Measurements from ENCODE around the gene DNAJC5. TPM values are rescaled to one million over a fixed set of nuclear protein-coding genes. Genes with fewer than 3 reads are reported as not detected.
A peak's percentile ranks its signal among the peaks of the same experiment; 100 is the strongest.

DNAJC5 gene
- total and polyA plus RNA-seq, 2 of the 8 experiments (the other 6 are each of a cell fraction or from before 2014, with no cell fraction given), result 19.2 to 31.2 TPM

- Histone ChIP-seq H4K91ac (replicated peaks; ENCODE audit: insufficient read length, low read length) (peak within 1 kb of the TSS; percentile 93), H2BK20ac (ENCODE audit: low read length) (no peak within 1 kb of the TSS), H3K79me2 (ENCODE audit: control insufficient read depth in 1 of 2, insufficient read depth in 2 of 2, low read length in 2 of 2) (peaks cover 0 to 50% of the 10 kb centered on the region in 2 experiments; a peak in 2 of 4 replicates), H2AK5ac (ENCODE audit: low read depth, low read length) (no peak within 1 kb of the TSS), H4K8ac (ENCODE audit: extremely low read depth, insufficient read depth, low read length) (peak within 1 kb of the TSS; percentile 92), H3K9ac (replicated peaks in 1 of 4; ENCODE audit: extremely low read depth in 1 of 4, low read depth in 3 of 4, low read length in 3 of 4) (peak within 1 kb of the TSS; percentile 72 to 84 (median 82)), H3K9me3 (ENCODE audit: insufficient read depth in 2 of 2, low read depth in 1 of 2, low read length in 1 of 2) (no peaks in the 10 kb centered on the region), H3K23ac (ENCODE audit: insufficient read length) (no peak within 1 kb of the TSS), H3K4ac (replicated peaks; ENCODE audit: insufficient read length, low read depth, low read length) (peak within 1 kb of the TSS; percentile 91), H2BK120ac (replicated peaks; ENCODE audit: low read depth, low read length) (no peak within 1 kb of the TSS), H3K27me3 (replicated peaks in 1 of 4; ENCODE audit: control insufficient read depth in 3 of 4, extremely low read depth in 1 of 4, insufficient read depth in 3 of 4, low read length in 3 of 4) (no peaks in the 10 kb centered on the region), H4K20me1 (replicated peaks in 1 of 2; ENCODE audit: control insufficient read depth in 1 of 2, insufficient read depth in 2 of 2, low read length in 2 of 2) (peaks cover 0 to 11% of the 10 kb centered on the region in 2 experiments), H2AFZ (ENCODE audit: low read length) (no peak within 1 kb of the TSS), H3K56ac (replicated peaks; ENCODE audit: insufficient read length, low read depth, low read length) (no peak within 1 kb of the TSS), H3K4me2 (ENCODE audit: insufficient read depth in 1 of 2, low read depth in 2 of 2, low read length in 2 of 2) (peak within 1 kb of the TSS; percentile 61 to 83), H3K36me3 (ENCODE audit: control insufficient read depth in 2 of 4, insufficient read depth in 4 of 4, low read length in 3 of 4) (peaks cover 10 to 25% (median 13%) of the 10 kb centered on the region in 4 experiments; a peak in 7 of 8 replicates), H3K18ac (ENCODE audit: extremely low read depth, low read length) (peak within 1 kb of the TSS; percentile 83), H2BK5ac (ENCODE audit: low read depth, low read length) (peak within 1 kb of the TSS; percentile 92), H2BK12ac (ENCODE audit: low read depth, low read length) (peak within 1 kb of the TSS; percentile 50; the same call in 1 of the 2 replicates), H3K27ac (ENCODE audit: low read depth, low read length) (peak within 1 kb of the TSS; percentile 69; the same call in 1 of the 2 replicates), H3K4me1 (replicated peaks in 1 of 4; ENCODE audit: control insufficient read depth in 3 of 4, insufficient read depth in 4 of 4, low read length in 3 of 4) (peaks cover 0 to 9% (median 4%) of the 10 kb centered on the region in 4 experiments; a peak in 5 of 7 replicates), H4K5ac (ENCODE audit: insufficient read length, low read depth, low read length) (peak within 1 kb of the TSS; percentile 65), H3K4me3 (ENCODE audit: extremely low read depth in 1 of 4, insufficient read depth in 2 of 4, low read depth in 3 of 4, low read length in 4 of 4) (peak within 1 kb of the TSS; percentile 82 to 95 (median 92)), H3K79me1 (ENCODE audit: low read depth, low read length) (peaks cover 6% of the 10 kb centered on the region), H3K14ac (ENCODE audit: insufficient read length) (no peak within 1 kb of the TSS), H2BK15ac (ENCODE audit: low read length) (no peak within 1 kb of the TSS), H3K23me2 (ENCODE audit: low read depth, low read length) (peaks cover 4% of the 10 kb centered on the region; the same call in 1 of the 2 replicates)
- peak; percentile 96 to 98 for DNase-seq (ENCODE audit: low read depth in 1 of 2, low spot score in 2 of 2)
- POLR2A ChIA-PET (ENCODE audit: partially characterized antibody), result interaction anchor here (0.6 to 5.9 kb wide), 50 partner anchors 9 to 342 kb away, joined by 3 to 52 read pairs (median 4); partner anchors contain the start of genes ARFRP1, DNAJC5, PRPF6 and RTEL1
- 1% methylated on average over 65 of the region's 68 CpGs; no CpG with 5 or more reads in 1 of the 2 experiments for WGBS, 2 experiments (ENCODE audit: extremely low coverage in 1 of 2, insufficient coverage in 1 of 2, insufficient read length in 1 of 2, insufficient replicate concordance in 2 of 2, low coverage in 1 of 2, low lambda C conversion rate in 2 of 2, missing lambda C conversion rate in 1 of 2)
- CTCF ChIA-PET (ENCODE audit: partially characterized antibody), result interaction anchor here (0.7 to 5.8 kb wide), 23 partner anchors 10 to 368 kb away, joined by 3 to 59 read pairs (median 4); partner anchors contain the start of genes ARFRP1 and ZGPAT
- FAIRE-seq, result peak; percentile 79
- no peak for TF ChIP-seq EP300 (IDR thresholded peaks at IDR 0.05; ENCODE audit: borderline replicate concordance in 1 of 2, low read depth in 2 of 2, low read length in 2 of 2)
- TF ChIP-seq SIRT6 (IDR thresholded peaks at IDR 0.05; ENCODE audit: low read length), result no peak
- TF ChIP-seq ASH2L (IDR thresholded peaks at IDR 0.05; ENCODE audit: low read length), result peak; percentile 78
- no peak for TF ChIP-seq SP4 (IDR thresholded peaks at IDR 0.05; ENCODE audit: low read length)
- TF ChIP-seq NANOG (IDR thresholded peaks at IDR 0.05; ENCODE audit: insufficient read depth, low read depth, low read length, poor library complexity, severe bottlenecking), result no peak
- TF ChIP-seq CREB1 (IDR thresholded peaks at IDR 0.05), result peak; percentile 97
- no peak for TF ChIP-seq NRF1 (IDR thresholded peaks at IDR 0.05; ENCODE audit: low read depth, low read length)
- TF ChIP-seq EGR1 (IDR thresholded peaks at IDR 0.05; ENCODE audit: borderline replicate concordance, low read depth, low read length), result peak; percentile 5; the same call in 1 of the 2 replicates
- TF ChIP-seq SP2 (IDR thresholded peaks at IDR 0.05; ENCODE audit: low read length), result peak; percentile 66
- peak; percentile 92 for TF ChIP-seq GABPA (IDR thresholded peaks at IDR 0.05; ENCODE audit: borderline replicate concordance, insufficient read depth, low read length)
- TF ChIP-seq CHD1 (IDR thresholded peaks at IDR 0.05; ENCODE audit: low read depth, low read length), result no peak
- TF ChIP-seq BRCA1 (IDR thresholded peaks at IDR 0.05; ENCODE audit: low read depth, low read length), result peak; percentile 40; the same call in 1 of the 2 replicates
- TF ChIP-seq KDM1A (IDR thresholded peaks at IDR 0.05; ENCODE audit: borderline replicate concordance, low read length), result no peak
Measured at GRCh38 chr20:63864978-63865640, 29.8 kb upstream of the DNAJC5 start, which contains the start of gene TPD52L2. Gene TPD52L2, plus strand, starts transcription at chr20:63865270. Its CDS starts 96 bp downstream, at chr20:63865366.

Measured in H1 (cell line).